Smooth muscle cell (in vitro differentiated cells): Measurements from ENCODE around the gene C12orf56. TPM values are rescaled to one million over a fixed set of nuclear protein-coding genes. Genes with fewer than 3 reads are reported as not detected.

Experiments
- DNase-seq: peaks from one replicate; lab custom pipeline; 2025; ENCODE audit not compliant: unreplicated experiment; lab: John Stamatoyannopoulos, UW
- H2AFZ ChIP-seq: fragments of 200-600 bp; sonication (generic); 2 replicates; pipeline ENCODE4 v1.6.0; 2016; ENCODE audit warnings: antibody characterized with exemption, low read depth, mild to moderate bottlenecking
- H3F3A ChIP-seq: fragments of 200-600 bp; sonication (generic); 2 replicates; pipeline ENCODE4 v1.6.0; 2017; ENCODE audit warnings: antibody characterized with exemption, low read depth
- H3K27ac ChIP-seq: fragments of 200-600 bp; sonication (generic); 2 replicates; pipeline ENCODE4 v1.5.1; 2016; ENCODE audit warnings: low read depth, mild to moderate bottlenecking
- H3K27me3 ChIP-seq: fragments of 200-600 bp; sonication (generic); 2 replicates; pipeline ENCODE4 v1.6.1; 2016; ENCODE audit warnings: low read depth, mild to moderate bottlenecking
- H3K36me3 ChIP-seq: fragments of 200-600 bp; sonication (generic); 2 replicates; pipeline ENCODE4 v1.5.1; 2016; ENCODE audit warnings: low read depth
- H3K4me1 ChIP-seq: fragments of 200-600 bp; sonication (generic); 2 replicates; pipeline ENCODE4 v1.5.1; 2016; ENCODE audit warnings: low read depth
- H3K4me2 ChIP-seq: fragments of 200-600 bp; sonication (generic); 2 replicates; pipeline ENCODE4 v1.6.0; 2016; ENCODE audit warnings: mild to moderate bottlenecking
- H3K4me3 ChIP-seq: fragments of 200-600 bp; sonication (generic); 2 replicates; pipeline ENCODE4 v1.5.1; 2016; ENCODE audit warnings: mild to moderate bottlenecking
- H3K79me2 ChIP-seq: fragments of 200-600 bp; sonication (generic); 2 replicates; pipeline ENCODE4 v1.6.0; 2016; ENCODE audit warnings: low read depth, mild to moderate bottlenecking
- H3K9ac ChIP-seq: fragments of 200-600 bp; sonication (generic); 2 replicates; pipeline ENCODE4 v1.6.0; 2016; ENCODE audit warnings: low read depth
- H3K9me3 ChIP-seq: fragments of 200-600 bp; sonication (generic); replicated peaks from 2 replicates; pipeline ENCODE4 v1.5.1; 2016; ENCODE audit warnings: low read depth
- H4K20me1 ChIP-seq: fragments of 200-600 bp; sonication (generic); 2 replicates; pipeline ENCODE4 v1.6.0; 2016; ENCODE audit warnings: low read depth
- polyA plus RNA-seq: library from polyadenylated mRNA; unstranded; fragments of >200 nt; fragmentation: Nextera tagmentation; extraction: Ambion mirVana; gene quantifications from 2 replicates; pipeline ENCODE4 v1.2.1, GENCODE V29; 2016
- small RNA-seq: library from RNA; depleted of rRNA; stranded (forward); fragments of <200 nt; gene quantifications from one replicate; pipeline ENCODE3, GENCODE V24; 2014
- total RNA-seq: library from RNA; depleted of rRNA; stranded (reverse); fragments of >200 nt; gene quantifications from 2 replicates; pipeline ENCODE4 v1.2.3, GENCODE V29; 2014
- TF ChIP-seq, protein P1 (sequence below): fragments of 200-600 bp; sonication (generic); IDR thresholded peaks from 2 replicates; pipeline ENCODE4 v1.5.1; 2017; ENCODE audit warnings: borderline replicate concordance, mild to moderate bottlenecking, antibody characterized with exemption; ENCODE audit not compliant: insufficient read depth, poor library complexity, severe bottlenecking

C12orf56 gene
- total and polyA plus RNA-seq, 2 experiments from 2014 or later, result 0.67 to 1.1 TPM

DNA sequence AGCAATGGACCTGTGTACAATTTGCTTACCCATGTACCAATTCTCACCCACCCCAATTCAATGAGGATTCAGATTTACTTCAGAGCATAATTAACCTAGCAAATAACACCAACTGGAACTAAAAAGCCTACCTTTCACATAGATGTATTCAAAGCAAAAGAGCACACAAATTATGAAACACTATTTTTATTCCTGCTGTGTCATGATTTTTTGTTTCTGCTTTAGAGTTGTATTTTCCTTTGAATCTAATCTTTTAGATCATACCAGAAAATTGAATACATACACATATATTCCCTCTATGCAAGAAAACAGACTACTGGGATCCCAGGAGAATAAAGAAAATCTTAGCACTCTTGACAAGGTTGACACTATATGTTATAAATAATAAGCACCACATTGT, 174.3 kb downstream of the C12orf56 start:
- Histone ChIP-seq H3K4me1 (peaks cover 2% of the 10 kb centered on the region), H4K20me1 (no peaks in the 10 kb centered on the region), H3F3A (no peaks in the 10 kb centered on the region), H3K4me3 (no peak overlapping the region), H3K9ac (no peak overlapping the region), H2AFZ (no peak overlapping the region), H3K4me2 (no peak overlapping the region), H3K27ac (no peak overlapping the region), H3K36me3 (no peaks in the 10 kb centered on the region), H3K9me3 (no peaks in the 10 kb centered on the region), H3K79me2 (no peaks in the 10 kb centered on the region), H3K27me3 (no peaks in the 10 kb centered on the region)
- TF ChIP-seq, protein P1, sequence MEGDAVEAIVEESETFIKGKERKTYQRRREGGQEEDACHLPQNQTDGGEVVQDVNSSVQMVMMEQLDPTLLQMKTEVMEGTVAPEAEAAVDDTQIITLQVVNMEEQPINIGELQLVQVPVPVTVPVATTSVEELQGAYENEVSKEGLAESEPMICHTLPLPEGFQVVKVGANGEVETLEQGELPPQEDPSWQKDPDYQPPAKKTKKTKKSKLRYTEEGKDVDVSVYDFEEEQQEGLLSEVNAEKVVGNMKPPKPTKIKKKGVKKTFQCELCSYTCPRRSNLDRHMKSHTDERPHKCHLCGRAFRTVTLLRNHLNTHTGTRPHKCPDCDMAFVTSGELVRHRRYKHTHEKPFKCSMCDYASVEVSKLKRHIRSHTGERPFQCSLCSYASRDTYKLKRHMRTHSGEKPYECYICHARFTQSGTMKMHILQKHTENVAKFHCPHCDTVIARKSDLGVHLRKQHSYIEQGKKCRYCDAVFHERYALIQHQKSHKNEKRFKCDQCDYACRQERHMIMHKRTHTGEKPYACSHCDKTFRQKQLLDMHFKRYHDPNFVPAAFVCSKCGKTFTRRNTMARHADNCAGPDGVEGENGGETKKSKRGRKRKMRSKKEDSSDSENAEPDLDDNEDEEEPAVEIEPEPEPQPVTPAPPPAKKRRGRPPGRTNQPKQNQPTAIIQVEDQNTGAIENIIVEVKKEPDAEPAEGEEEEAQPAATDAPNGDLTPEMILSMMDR, result no peak
- no peak for DNase-seq

Small RNA genes within 50 kb of the gene (small RNA-seq; reads per million reads assigned to genes)
- gene RF01210 (not detected), gene RNU5A-7P (not detected)

Other genes with a start within 250 kb of the C12orf56 start
- gene KICS2, start 168.5 kb downstream of the C12orf56 start, total RNA-seq, result 3.6 and 6.6 TPM in 2 replicates
- gene KICS2, start 168.5 kb downstream of the C12orf56 start, polyA plus RNA-seq, result 0.84 and 1.1 TPM in 2 replicates
- gene XPOT, start 13.6 kb upstream of the C12orf56 start, total RNA-seq, result 70.7 and 74.7 TPM in 2 replicates
- 42.9 and 45.5 TPM in 2 replicates for gene XPOT, start 13.6 kb upstream of the C12orf56 start, polyA plus RNA-seq
- 28.9 and 38.3 TPM in 2 replicates for gene TBK1, start 61.4 kb upstream of the C12orf56 start, total RNA-seq
- gene TBK1, start 61.4 kb upstream of the C12orf56 start, polyA plus RNA-seq, result 11.9 and 16.8 TPM in 2 replicates
- gene RASSF3, start 219.7 kb upstream of the C12orf56 start, total RNA-seq, result 5.0 and 5.6 TPM in 2 replicates
- gene RASSF3, start 219.7 kb upstream of the C12orf56 start, polyA plus RNA-seq, result 1.2 and 1.4 TPM in 2 replicates